ENCODE measurements around the gene RAPGEF3.
A peak's percentile ranks its signal among the peaks of the same experiment; 100 is the strongest.

Gene RAPGEF3

GRCh38 chr12:47747596-47748506 lies 10.8 kb downstream of the RAPGEF3 start:
- TF ChIP-seq, protein P1, sequence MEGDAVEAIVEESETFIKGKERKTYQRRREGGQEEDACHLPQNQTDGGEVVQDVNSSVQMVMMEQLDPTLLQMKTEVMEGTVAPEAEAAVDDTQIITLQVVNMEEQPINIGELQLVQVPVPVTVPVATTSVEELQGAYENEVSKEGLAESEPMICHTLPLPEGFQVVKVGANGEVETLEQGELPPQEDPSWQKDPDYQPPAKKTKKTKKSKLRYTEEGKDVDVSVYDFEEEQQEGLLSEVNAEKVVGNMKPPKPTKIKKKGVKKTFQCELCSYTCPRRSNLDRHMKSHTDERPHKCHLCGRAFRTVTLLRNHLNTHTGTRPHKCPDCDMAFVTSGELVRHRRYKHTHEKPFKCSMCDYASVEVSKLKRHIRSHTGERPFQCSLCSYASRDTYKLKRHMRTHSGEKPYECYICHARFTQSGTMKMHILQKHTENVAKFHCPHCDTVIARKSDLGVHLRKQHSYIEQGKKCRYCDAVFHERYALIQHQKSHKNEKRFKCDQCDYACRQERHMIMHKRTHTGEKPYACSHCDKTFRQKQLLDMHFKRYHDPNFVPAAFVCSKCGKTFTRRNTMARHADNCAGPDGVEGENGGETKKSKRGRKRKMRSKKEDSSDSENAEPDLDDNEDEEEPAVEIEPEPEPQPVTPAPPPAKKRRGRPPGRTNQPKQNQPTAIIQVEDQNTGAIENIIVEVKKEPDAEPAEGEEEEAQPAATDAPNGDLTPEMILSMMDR (IDR thresholded peaks at IDR 0.05) = no peak
- Histone ChIP-seq H3K9ac (no peak overlapping the region), H3K4me3 (ENCODE audit: low read depth, low read length) (no peak overlapping the region), H3K4me2 (ENCODE audit: low read length) (no peak overlapping the region), H2AFZ (no peak overlapping the region), H3K79me2 (peaks cover 5% of the 10 kb centered on the region), H3K36me3 (ENCODE audit: control insufficient read depth, insufficient read depth, low read length) (no peaks in the 10 kb centered on the region), H3K27me3 (ENCODE audit: control insufficient read depth, insufficient read depth, low read length) (no peaks in the 10 kb centered on the region), H3K9me3 (ENCODE audit: control insufficient read depth, low read length) (no peaks in the 10 kb centered on the region), H3K4me1 (peaks cover 47% of the 10 kb centered on the region), H3K27ac (no peak overlapping the region)

- no peaks in the 10 kb centered on the region for H3K36me3 ChIP-seq (ENCODE audit: control insufficient read depth, insufficient read depth, low read length)
- no peak overlapping the region for H3K4me2 ChIP-seq (ENCODE audit: low read length)
- no peaks in the 10 kb centered on the region for H3K9me3 ChIP-seq (ENCODE audit: control insufficient read depth, low read length)
- TF ChIP-seq, protein P1 (IDR thresholded peaks at IDR 0.05) = no peak
- H3K79me2 ChIP-seq = peaks cover 9% of the 10 kb centered on the region
- no peak overlapping the region for H3K9ac ChIP-seq
- H3K4me3 ChIP-seq (ENCODE audit: low read depth, low read length) = no peak overlapping the region
- H3K27ac ChIP-seq = peak overlapping the region; percentile 99
- H3K27me3 ChIP-seq (ENCODE audit: control insufficient read depth, insufficient read depth, low read length) = no peaks in the 10 kb centered on the region
- no peak overlapping the region for H2AFZ ChIP-seq
- peaks cover 41% of the 10 kb centered on the region for H3K4me1 ChIP-seq
Measured at GRCh38 chr12:47747126-47747525, 11.6 kb downstream of the RAPGEF3 start.

DNA sequence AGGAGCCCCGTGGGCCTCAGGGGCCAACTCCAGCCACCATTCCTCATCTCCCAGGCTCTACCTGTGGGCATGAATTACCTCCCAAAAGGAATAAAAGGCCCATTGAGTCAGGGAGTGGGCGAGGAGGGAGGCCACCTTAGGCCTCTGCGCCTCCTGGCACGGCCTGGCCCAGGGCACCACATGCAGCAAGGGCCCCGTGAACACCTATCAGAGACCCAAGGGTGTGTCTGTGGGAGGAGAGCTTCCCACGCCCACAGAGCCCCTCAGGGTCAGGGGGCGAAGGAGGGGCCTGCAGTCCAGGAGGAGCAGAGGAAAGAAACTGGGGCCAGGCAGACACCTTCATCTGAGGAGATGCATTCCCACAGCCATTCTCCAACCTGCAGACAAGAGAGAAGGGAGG lies 12.2 kb downstream of the RAPGEF3 start:
- TF ChIP-seq, protein P1 (IDR thresholded peaks at IDR 0.05) = no peak
- H3K4me1 ChIP-seq = peaks cover 39% of the 10 kb centered on the region
- peak overlapping the region; percentile 99 for H3K27ac ChIP-seq
- H3K9ac ChIP-seq = no peak overlapping the region
- no peaks in the 10 kb centered on the region for H3K36me3 ChIP-seq (ENCODE audit: control insufficient read depth, insufficient read depth, low read length)
- peaks cover 6% of the 10 kb centered on the region for H3K79me2 ChIP-seq
- no peaks in the 10 kb centered on the region for H3K27me3 ChIP-seq (ENCODE audit: control insufficient read depth, insufficient read depth, low read length)
- H3K4me2 ChIP-seq (ENCODE audit: low read length) = no peak overlapping the region
- H3K9me3 ChIP-seq (ENCODE audit: control insufficient read depth, low read length) = no peaks in the 10 kb centered on the region
- no peak overlapping the region for H3K4me3 ChIP-seq (ENCODE audit: low read depth, low read length)
- H2AFZ ChIP-seq = no peak overlapping the region

GRCh38 chr12:47746073-47746472 lies 12.6 kb downstream of the RAPGEF3 start:
- peak overlapping the region; percentile 99 for H3K27ac ChIP-seq
- H3K36me3 ChIP-seq (ENCODE audit: control insufficient read depth, insufficient read depth, low read length) = no peaks in the 10 kb centered on the region
- H3K79me2 ChIP-seq = peaks cover 6% of the 10 kb centered on the region
- H3K9ac ChIP-seq = no peak overlapping the region
- peak overlapping the region; percentile 54 for H2AFZ ChIP-seq
- peak overlapping the region; percentile 20 for H3K4me2 ChIP-seq (ENCODE audit: low read length)
- H3K4me1 ChIP-seq = peaks cover 44% of the 10 kb centered on the region
- peak overlapping the region; percentile 3 for H3K4me3 ChIP-seq (ENCODE audit: low read depth, low read length)
- H3K27me3 ChIP-seq (ENCODE audit: control insufficient read depth, insufficient read depth, low read length) = no peaks in the 10 kb centered on the region
- TF ChIP-seq, protein P1 (IDR thresholded peaks at IDR 0.05) = no peak
- H3K9me3 ChIP-seq (ENCODE audit: control insufficient read depth, low read length) = no peaks in the 10 kb centered on the region

All from parathyroid adenoma (tissue), 2 donors.